Measurements from ENCODE around the gene GRAMD1B.

- no peak for TF ChIP-seq EZH2phosphoT487 (IDR thresholded peaks at IDR 0.05; ENCODE audit: low read depth, severe bottlenecking, unreplicated experiment)
- TF ChIP-seq CTCF (IDR thresholded peaks at IDR 0.05; ENCODE audit: poor library complexity), result no peak
- TF ChIP-seq EZH2 (IDR thresholded peaks at IDR 0.05; ENCODE audit: borderline replicate concordance), result no peak
Observed at GRCh38 chr11:123566852-123567251, 136.8 kb downstream of the GRAMD1B start.
